ENCODE data around the gene ZNF786. TPM values are rescaled to one million over a fixed set of nuclear protein-coding genes. Genes with fewer than 3 reads are reported as not detected.
"Not testable (repeated sequence)": the region's sequence is repeated elsewhere in the genome, so short reads cannot be mapped to it uniquely, and the experiment has no call there.

ZNF786 gene
- total RNA-seq, 2 donors from 2014 or later, result 2.8 to 4.4 TPM

DNA sequence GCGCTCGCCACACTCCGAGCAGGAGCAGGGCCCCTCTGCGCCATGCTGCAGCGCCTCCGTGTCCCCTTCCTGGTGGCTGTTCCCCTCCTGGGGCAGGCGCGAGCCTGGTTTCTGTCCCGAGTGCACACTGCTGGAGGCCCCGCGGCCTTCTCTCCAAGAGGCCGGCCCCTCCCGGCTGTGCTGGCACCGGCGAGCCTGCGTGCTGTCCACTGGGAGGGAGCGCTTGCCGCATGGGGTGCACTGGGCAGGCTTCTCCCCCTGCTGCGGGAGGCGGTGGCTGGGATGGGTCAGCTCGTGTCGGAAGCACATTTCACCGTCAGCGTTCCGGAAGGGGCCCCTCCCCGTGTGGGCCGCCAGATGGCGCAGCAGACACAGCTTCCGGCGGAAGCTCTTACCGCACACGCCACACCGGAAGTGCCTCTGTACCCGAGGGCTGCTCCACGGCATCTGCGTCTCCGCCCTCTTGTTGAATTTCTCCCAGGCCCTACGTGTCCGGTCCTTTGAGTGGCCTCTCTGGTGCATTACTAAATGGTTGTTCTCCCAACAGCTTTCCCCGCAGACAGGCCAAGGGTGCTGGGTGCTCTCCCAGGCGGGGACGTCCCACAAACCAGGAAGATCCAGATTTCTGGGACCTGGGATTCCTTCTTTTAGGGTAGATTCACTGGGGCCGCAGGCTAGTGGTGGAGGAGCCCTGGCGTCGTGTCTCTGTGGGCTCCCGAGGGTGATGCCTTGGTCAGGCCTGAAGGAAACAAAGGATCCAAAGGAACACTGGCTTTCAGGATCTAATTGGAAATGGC, 18.7 kb downstream of the ZNF786 start:
- Mint-ChIP-seq H3K27me3 (no peaks in the 10 kb centered on the region), H3K36me3 (ENCODE audit: low read depth) (peaks cover 3% of the 10 kb centered on the region), H3K27ac (peak overlapping the region; percentile 37), H3K4me3 (peak overlapping the region; percentile 50), H3K4me1 (peaks cover 2% of the 10 kb centered on the region)
- DNase-seq, result peak; percentile 35 to 46 (median 42)
- ATAC-seq, result peak; percentile 90
- no peaks in the 10 kb centered on the region for H3K9me3 ChIP-seq (ENCODE audit: control insufficient read depth, low read length, poor library complexity, severe bottlenecking)

DNA sequence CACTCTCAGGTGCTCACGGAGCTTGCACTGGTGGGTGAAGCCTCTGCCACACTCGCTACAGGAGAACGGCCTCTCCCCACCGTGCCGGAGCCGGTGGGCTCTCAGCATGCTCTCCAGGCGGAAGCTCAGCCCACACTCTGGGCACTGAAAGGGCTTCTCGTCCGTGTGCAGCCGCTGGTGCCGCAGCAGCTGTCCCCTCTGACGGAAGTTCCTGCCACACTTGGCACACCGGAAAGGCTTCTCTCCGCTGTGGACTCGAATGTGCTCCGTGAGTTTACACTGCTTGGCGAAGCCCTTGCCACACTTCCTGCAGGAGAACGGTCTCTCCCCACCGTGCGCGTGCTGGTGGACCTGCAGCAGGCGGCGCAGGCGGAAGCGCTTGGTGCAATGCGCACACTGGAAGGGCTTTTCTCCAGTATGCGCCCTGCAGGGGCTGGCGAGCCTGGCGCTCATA, 19.3 kb downstream of the ZNF786 start:
- Mint-ChIP-seq H3K27ac (no peak overlapping the region), H3K36me3 (ENCODE audit: low read depth) (no peaks in the 10 kb centered on the region), H3K27me3 (no peaks in the 10 kb centered on the region), H3K4me1 (peaks cover 2% of the 10 kb centered on the region), H3K4me3 (no peak overlapping the region)
- peak; percentile 5 for ATAC-seq
- H3K9me3 ChIP-seq (ENCODE audit: control insufficient read depth, low read length, poor library complexity, severe bottlenecking), result no peaks in the 10 kb centered on the region
- no peak for DNase-seq

DNA sequence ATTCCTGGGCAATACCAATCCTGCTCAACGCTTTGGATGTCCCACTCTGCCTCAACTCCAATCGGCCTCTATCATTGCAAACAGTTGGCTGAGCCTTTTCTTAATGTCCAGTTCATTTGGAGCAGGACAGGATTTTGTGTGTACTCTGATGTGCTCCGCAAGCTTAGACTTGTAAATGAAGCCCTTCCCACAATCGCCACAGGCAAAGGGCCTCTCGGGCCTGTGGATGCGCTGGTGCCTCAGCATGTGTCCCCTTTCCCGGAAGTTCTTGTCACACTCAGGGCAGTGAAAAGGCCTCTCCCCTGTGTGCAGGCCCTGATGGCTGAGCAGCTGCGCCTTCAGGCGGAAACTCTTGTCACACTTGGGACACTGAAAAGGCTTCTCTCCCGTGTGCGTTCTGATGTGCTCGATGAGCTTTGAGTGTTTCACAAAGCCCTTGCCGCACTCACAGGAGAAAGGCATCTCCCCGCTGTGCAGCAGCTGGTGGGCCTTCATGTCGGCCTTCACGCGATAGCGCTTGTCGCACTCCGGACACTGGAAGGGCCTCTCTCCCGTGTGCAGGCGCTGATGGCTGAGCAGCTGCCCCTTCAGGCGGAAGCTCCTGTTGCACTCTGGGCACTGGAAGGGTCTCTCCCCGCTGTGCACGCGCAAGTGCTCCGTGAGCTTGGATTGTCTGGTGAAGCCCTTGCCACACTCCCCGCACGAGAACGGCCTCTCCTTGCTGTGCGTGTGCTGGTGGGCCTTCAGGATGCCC, 20.0 kb downstream of the ZNF786 start:
- ATAC-seq (no peak), DNase-seq (no peak)
- H3K36me3 Mint-ChIP-seq (ENCODE audit: low read depth), result no peaks in the 10 kb centered on the region
- H3K9me3 ChIP-seq (ENCODE audit: control insufficient read depth, low read length, poor library complexity, severe bottlenecking), result no peaks in the 10 kb centered on the region
- peaks cover 2% of the 10 kb centered on the region for H3K4me1 Mint-ChIP-seq
- H3K4me3 Mint-ChIP-seq, result no peak overlapping the region
- H3K27me3 Mint-ChIP-seq, result no peaks in the 10 kb centered on the region
- no peak overlapping the region for H3K27ac Mint-ChIP-seq

DNA sequence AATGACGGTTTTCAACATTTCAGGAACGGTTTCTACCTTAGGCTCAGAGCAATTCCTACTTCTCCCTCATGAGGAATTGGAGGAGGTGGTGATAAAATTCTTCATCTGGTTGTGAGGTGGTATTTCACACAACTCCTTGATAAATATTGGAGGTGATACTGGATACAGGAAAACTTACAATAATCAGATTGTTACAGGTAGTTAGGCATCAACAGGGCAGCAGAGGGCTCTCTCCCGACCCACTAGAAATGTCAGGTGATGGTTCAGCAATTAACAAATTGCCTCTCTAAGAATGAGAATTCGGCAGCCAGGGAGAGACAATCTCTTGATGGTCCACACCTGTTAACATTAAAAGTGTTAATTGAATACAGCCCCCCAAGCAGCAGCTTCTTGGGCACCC, 22.6 kb downstream of the ZNF786 start:
- Mint-ChIP-seq H3K27ac (no peak overlapping the region), H3K4me3 (no peak overlapping the region), H3K27me3 (no peaks in the 10 kb centered on the region), H3K4me1 (peaks cover 5% of the 10 kb centered on the region), H3K36me3 (ENCODE audit: low read depth) (no peaks in the 10 kb centered on the region)
- DNase-seq (no peak), ATAC-seq (no peak)
- no peaks in the 10 kb centered on the region for H3K9me3 ChIP-seq (ENCODE audit: control insufficient read depth, low read length, poor library complexity, severe bottlenecking)

DNA sequence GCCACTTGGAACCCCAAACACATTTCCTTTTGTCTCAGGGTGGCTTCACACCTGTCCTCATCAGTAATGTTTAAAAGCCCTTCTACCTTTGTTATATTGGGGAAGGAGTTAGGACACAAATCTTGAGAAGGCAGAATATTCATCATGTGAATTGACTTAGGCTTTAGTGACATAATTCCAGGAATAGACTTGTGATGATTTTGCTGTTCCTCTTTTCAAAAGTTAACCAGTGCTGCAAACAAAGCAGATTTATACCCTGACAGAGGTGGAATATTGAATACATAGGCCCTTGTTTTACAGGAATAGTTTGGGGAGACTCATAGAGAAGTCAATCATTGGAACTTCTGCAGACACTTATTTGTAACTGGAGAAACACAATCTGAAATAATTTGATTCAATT, 27.0 kb downstream of the ZNF786 start:
- Mint-ChIP-seq H3K4me3 (peak overlapping the region; percentile 9), H3K27me3 (no peaks in the 10 kb centered on the region), H3K36me3 (ENCODE audit: low read depth) (no peaks in the 10 kb centered on the region), H3K4me1 (peaks cover 5% of the 10 kb centered on the region), H3K27ac (no peak overlapping the region)
- ATAC-seq, result no peak
- no peaks in the 10 kb centered on the region for H3K9me3 ChIP-seq (ENCODE audit: control insufficient read depth, low read length, poor library complexity, severe bottlenecking)
- no peak for DNase-seq

DNA sequence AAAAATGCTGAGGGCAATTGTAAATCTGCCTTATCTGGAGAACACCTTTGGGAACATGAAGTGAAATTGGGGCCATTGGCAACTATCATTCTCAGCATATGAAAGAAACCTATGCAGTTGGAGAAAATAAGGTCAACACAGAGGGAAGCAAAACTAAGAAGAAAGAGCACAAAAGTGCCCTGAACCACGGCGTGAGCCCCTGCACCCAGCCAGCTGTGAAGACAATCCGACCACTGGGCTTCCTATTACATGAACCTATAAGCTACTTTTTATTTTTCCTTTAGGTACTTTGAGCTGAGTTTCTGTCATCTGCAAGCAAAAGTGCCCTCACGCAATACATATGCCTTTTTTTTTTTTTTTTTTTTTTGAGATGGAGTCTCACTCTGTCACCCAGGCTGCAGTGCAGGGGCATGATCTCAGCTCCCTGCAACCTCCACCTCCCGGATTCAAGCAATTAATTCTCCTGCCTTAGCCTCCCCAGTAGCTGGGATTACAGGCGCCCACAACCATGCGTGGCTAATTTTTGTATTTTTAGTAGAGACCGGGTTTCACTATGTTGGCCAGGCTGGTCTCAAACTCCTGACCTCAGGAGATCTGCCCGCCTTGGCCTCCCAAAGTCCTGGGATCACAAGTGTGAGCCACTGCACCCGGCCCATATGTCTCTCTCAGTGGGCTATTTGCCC, 28.2 kb downstream of the ZNF786 start:
- not testable (repeated sequence) for H3K9me3 ChIP-seq (ENCODE audit: control insufficient read depth, low read length, poor library complexity, severe bottlenecking); H3K36me3 Mint-ChIP-seq (ENCODE audit: low read depth); H3K4me3 Mint-ChIP-seq; H3K4me1 Mint-ChIP-seq; DNase-seq; ATAC-seq; H3K27me3 Mint-ChIP-seq
- peak overlapping the region; percentile 21 for H3K27ac Mint-ChIP-seq

DNA sequence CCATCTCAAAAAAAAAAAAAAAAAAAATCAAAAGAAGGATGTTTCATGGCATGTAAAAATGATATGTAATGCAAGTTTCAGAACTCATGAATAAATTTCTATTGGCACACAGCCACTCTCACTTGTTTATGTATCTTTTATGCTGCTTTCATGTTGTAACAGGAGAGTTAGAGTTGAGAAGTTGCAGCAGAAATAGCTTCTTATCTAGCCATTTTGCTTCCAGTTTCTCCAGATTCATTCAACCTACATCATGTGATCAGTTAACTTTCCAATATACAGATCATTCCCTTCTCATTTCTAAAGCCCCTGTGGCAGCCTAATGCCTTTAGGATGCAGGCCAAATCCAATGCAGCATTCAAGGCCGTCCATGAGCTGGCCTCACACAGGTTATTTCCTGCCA, 30.4 kb downstream of the ZNF786 start:
- ATAC-seq (no peak), DNase-seq (no peak)
- H3K4me3 Mint-ChIP-seq, result no peak overlapping the region
- H3K27ac Mint-ChIP-seq, result no peak overlapping the region
- no peaks in the 10 kb centered on the region for H3K36me3 Mint-ChIP-seq (ENCODE audit: low read depth)
- H3K27me3 Mint-ChIP-seq, result no peaks in the 10 kb centered on the region
- no peaks in the 10 kb centered on the region for H3K9me3 ChIP-seq (ENCODE audit: control insufficient read depth, low read length, poor library complexity, severe bottlenecking)
- H3K4me1 Mint-ChIP-seq, result peaks cover 1% of the 10 kb centered on the region

DNA sequence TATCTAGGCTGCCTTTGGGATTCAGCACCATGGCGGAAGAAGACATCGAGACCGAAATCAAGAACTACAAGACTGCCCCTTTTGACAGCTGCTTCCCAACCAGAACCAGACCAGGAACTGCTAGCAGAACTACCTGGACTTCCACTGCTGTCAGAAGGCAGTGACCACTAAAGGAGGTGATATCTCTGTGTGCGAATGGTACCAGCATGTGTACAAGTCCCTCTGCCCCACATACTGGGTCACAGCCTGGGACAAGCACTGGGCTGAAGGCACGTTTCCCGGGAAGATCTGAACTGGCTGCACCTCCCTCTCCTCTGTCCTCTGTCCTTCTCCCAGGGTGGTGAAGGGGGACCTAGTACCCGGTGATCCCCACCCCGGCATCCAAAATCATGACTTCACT, 36.6 kb downstream of the ZNF786 start:
- H3K27ac Mint-ChIP-seq, result no peak overlapping the region
- no peak overlapping the region for H3K4me3 Mint-ChIP-seq

DNA sequence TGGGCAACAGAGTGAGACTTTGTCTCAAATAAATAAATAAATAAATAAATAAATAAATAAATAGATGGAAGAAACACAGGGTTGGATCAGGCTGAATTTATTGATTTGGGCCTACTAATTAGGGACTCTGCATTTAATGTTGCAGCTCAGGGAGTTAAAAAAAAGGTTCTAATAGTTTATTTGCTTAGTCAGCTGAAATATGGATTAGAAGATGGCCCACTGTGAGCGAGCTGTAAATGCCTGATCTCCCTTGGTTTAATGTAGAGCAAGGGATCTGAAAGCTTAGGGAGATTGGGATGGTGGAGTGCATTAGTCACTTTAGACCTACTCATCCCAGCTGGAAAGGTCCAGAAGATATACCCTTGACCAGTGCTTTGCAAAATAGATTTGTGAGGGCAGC, 37.1 kb downstream of the ZNF786 start:
- ATAC-seq, result no peak
- no peaks in the 10 kb centered on the region for H3K4me1 Mint-ChIP-seq
- DNase-seq, result no peak
- no peaks in the 10 kb centered on the region for H3K9me3 ChIP-seq (ENCODE audit: control insufficient read depth, low read length, poor library complexity, severe bottlenecking)
- peaks cover 2% of the 10 kb centered on the region for H3K36me3 Mint-ChIP-seq (ENCODE audit: low read depth)
- H3K4me3 Mint-ChIP-seq, result no peak overlapping the region
- H3K27me3 Mint-ChIP-seq, result peaks cover 7% of the 10 kb centered on the region
- H3K27ac Mint-ChIP-seq, result no peak overlapping the region

More for the DNA sequence above, 36.6 kb downstream of the ZNF786 start:
- no peaks in the 10 kb centered on the region for H3K9me3 ChIP-seq (ENCODE audit: control insufficient read depth, low read length, poor library complexity, severe bottlenecking)
- H3K27me3 Mint-ChIP-seq, result peaks cover 2% of the 10 kb centered on the region
- no peaks in the 10 kb centered on the region for H3K4me1 Mint-ChIP-seq
- H3K36me3 Mint-ChIP-seq (ENCODE audit: low read depth), result no peaks in the 10 kb centered on the region
- DNase-seq (no peak), ATAC-seq (no peak)

DNA sequence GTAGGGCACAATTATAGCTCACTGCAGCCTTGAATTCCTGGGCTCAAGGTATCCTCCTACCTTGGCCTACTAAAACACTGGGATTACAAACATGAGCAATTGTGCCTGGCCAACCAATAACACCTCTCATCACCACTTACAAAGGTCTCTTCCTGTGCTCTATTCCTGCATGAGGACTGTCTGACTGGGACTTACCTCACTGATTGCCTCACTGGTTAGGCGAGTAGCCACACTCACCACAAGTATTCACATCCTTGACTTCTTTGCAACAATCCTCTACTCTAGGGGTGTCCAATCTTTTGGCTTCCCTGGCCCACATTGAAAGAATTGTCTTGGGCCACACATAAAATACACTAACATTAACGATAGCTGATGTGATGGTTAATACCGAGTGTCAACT, 39.6 kb downstream of the ZNF786 start:
- no peaks in the 10 kb centered on the region for H3K4me1 Mint-ChIP-seq
- ATAC-seq (no peak), DNase-seq (no peak)
- peaks cover 2% of the 10 kb centered on the region for H3K36me3 Mint-ChIP-seq (ENCODE audit: low read depth)
- H3K4me3 Mint-ChIP-seq, result no peak overlapping the region
- H3K9me3 ChIP-seq (ENCODE audit: control insufficient read depth, low read length, poor library complexity, severe bottlenecking), result no peaks in the 10 kb centered on the region
- no peak overlapping the region for H3K27ac Mint-ChIP-seq
- H3K27me3 Mint-ChIP-seq, result peaks cover 8% of the 10 kb centered on the region

DNA sequence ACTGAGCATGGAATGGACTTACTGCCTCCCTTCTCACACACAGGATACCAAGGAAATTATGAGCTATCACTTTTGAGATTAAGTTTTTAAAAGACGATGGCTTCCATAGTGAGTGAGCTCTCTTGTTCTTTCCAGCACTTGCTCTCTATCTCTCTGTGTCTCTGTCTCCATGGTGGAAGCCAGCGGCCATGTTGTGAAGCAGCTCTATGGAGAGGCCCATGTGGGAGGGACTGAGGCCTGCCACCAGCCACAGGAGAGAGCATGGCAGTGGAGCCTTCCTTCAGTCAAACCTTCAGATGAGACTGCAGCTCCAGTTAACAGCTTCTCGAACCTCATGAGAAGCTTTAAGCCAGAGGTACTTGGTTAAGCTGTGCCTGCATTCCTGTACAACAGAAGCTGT, 41.7 kb downstream of the ZNF786 start:
- Mint-ChIP-seq H3K4me3 (no peak overlapping the region), H3K4me1 (no peaks in the 10 kb centered on the region), H3K36me3 (ENCODE audit: low read depth) (peaks cover 2% of the 10 kb centered on the region), H3K27me3 (peaks cover 8% of the 10 kb centered on the region), H3K27ac (no peak overlapping the region)
- DNase-seq, result no peak
- ATAC-seq, result no peak
- H3K9me3 ChIP-seq (ENCODE audit: control insufficient read depth, low read length, poor library complexity, severe bottlenecking), result no peaks in the 10 kb centered on the region

DNA sequence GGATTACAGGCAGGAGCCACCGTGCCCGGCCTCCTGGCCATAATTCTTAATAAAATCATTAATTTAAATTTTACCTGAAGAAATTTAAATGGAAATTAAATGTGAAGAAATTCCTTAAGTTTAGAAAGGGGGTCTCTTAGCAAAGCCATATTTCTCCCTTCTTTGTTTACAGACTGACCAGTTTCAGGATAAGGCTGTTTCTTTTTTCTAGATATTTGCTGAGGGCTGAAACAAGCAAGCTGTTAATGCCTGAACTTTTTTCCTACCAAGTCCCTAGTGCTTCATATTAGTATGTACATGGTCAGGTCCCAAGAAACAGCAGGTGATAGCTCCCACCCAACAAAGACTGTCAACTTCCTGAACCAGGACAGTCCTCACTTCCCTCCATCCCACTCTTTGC, 44.1 kb downstream of the ZNF786 start:
- Mint-ChIP-seq H3K4me1 (no peaks in the 10 kb centered on the region), H3K27me3 (peaks cover 8% of the 10 kb centered on the region), H3K36me3 (ENCODE audit: low read depth) (peaks cover 2% of the 10 kb centered on the region), H3K4me3 (no peak overlapping the region), H3K27ac (no peak overlapping the region)
- H3K9me3 ChIP-seq (ENCODE audit: control insufficient read depth, low read length, poor library complexity, severe bottlenecking), result no peaks in the 10 kb centered on the region
- no peak for DNase-seq
- ATAC-seq, result no peak

DNA sequence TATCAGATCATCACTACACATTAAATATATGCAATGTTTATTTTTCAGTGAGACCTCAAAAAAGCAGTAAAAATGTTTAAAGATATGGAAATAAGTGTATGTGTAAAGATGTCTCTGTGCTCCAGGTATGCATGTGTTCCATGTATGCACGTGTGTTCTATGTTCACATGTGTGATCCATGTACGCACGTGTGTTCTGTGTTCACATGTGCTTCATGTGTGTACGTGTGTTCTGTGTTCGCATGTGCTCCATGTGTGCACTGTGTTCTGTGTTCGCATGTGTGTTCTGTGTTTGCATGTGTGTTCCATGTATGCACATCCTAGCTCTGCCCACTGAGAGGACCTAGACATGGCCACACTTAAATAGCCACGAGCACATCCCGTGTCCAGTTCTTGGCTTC, 46.6 kb downstream of the ZNF786 start:
- ATAC-seq, result no peak
- peaks cover 6% of the 10 kb centered on the region for H3K27me3 Mint-ChIP-seq
- H3K27ac Mint-ChIP-seq, result no peak overlapping the region

More for the DNA sequence above, 46.6 kb downstream of the ZNF786 start:
- no peak for DNase-seq
- H3K4me3 Mint-ChIP-seq, result no peak overlapping the region
- peaks cover 2% of the 10 kb centered on the region for H3K36me3 Mint-ChIP-seq (ENCODE audit: low read depth)
- peaks cover 2% of the 10 kb centered on the region for H3K4me1 Mint-ChIP-seq
- no peaks in the 10 kb centered on the region for H3K9me3 ChIP-seq (ENCODE audit: control insufficient read depth, low read length, poor library complexity, severe bottlenecking)

Measured in T-helper 17 cell (primary cell).